Mucosa of rectum (tissue), 2 donors: ENCODE measurements around the gene IP6K2.

Experiments
- H3K27ac ChIP-seq, 2 donors: one replicate each; pipeline ENCODE4 v1.7.0; 2013; ENCODE audit warnings: inconsistent platforms in 2 of 2, low read depth in 2 of 2, low read length in 2 of 2
- H3K27me3 ChIP-seq, 2 donors: one replicate each; pipeline ENCODE4 v1.7.0; 2013; ENCODE audit warnings: low read length in 2 of 2; ENCODE audit not compliant: control insufficient read depth in 2 of 2, insufficient read depth in 2 of 2
- H3K36me3 ChIP-seq, 2 donors: one replicate each; pipeline ENCODE4 v1.7.0; 2013; ENCODE audit warnings: low read length in 2 of 2; ENCODE audit not compliant: control insufficient read depth in 2 of 2, insufficient read depth in 2 of 2
- H3K4me1 ChIP-seq, 2 donors: one replicate each; pipeline ENCODE4 v1.7.0; 2013; ENCODE audit warnings: low read length in 2 of 2, mild to moderate bottlenecking in 1 of 2; ENCODE audit not compliant: control insufficient read depth in 2 of 2, insufficient read depth in 2 of 2
- H3K4me3 ChIP-seq, 2 donors: one replicate each; pipeline ENCODE4 v1.7.0; 2013; ENCODE audit warnings: low read length in 2 of 2
- H3K9ac ChIP-seq, 2 donors: one replicate each; pipeline ENCODE4 v1.7.0; 2013; ENCODE audit warnings: low read length in 2 of 2, low read depth in 1 of 2, mild to moderate bottlenecking in 1 of 2
- H3K9me3 ChIP-seq, 2 donors: one replicate each; pipeline ENCODE4 v1.7.0; 2013; ENCODE audit warnings: low read length in 2 of 2; ENCODE audit not compliant: control insufficient read depth in 2 of 2
- donor health status: healthy.
- donor health status: Normal muscosa, but diverticular disease.

IP6K2 gene

GRCh38 chr3:48692551-48692950, 24.5 kb downstream of the IP6K2 start:
- Histone ChIP-seq H3K27me3 (no peaks in the 10 kb centered on the region), H3K4me1 (peaks cover 4 to 13% of the 10 kb centered on the region in 2 donors), H3K27ac (no peak overlapping the region), H3K36me3 (peaks cover 71 to 81% of the 10 kb centered on the region in 2 donors), H3K9me3 (no peaks in the 10 kb centered on the region), H3K4me3 (no peak overlapping the region), H3K9ac (no peak overlapping the region)

GRCh38 chr3:48690846-48691458, 26.1 kb downstream of the IP6K2 start:
- H3K9me3 ChIP-seq = no peaks in the 10 kb centered on the region
- peaks cover 4 to 20% of the 10 kb centered on the region in 2 donors for H3K4me1 ChIP-seq
- no peaks in the 10 kb centered on the region for H3K27me3 ChIP-seq
- no peak overlapping the region for H3K27ac ChIP-seq
- H3K4me3 ChIP-seq = no peak overlapping the region
- peaks cover 70 to 79% of the 10 kb centered on the region in 2 donors for H3K36me3 ChIP-seq
- H3K9ac ChIP-seq = no peak overlapping the region

- peaks cover 6 to 19% of the 10 kb centered on the region in 2 donors for H3K4me1 ChIP-seq
- H3K27ac ChIP-seq = no peak overlapping the region
- H3K9me3 ChIP-seq = no peaks in the 10 kb centered on the region
- no peak overlapping the region for H3K4me3 ChIP-seq
- H3K9ac ChIP-seq = no peak overlapping the region
- H3K27me3 ChIP-seq = no peaks in the 10 kb centered on the region
- peaks cover 60 to 69% of the 10 kb centered on the region in 2 donors for H3K36me3 ChIP-seq
Measured at GRCh38 chr3:48689384-48689783, 27.6 kb downstream of the IP6K2 start.

- Histone ChIP-seq H3K27me3 (no peaks in the 10 kb centered on the region), H3K27ac (no peak overlapping the region), H3K9ac (no peak overlapping the region), H3K9me3 (no peaks in the 10 kb centered on the region), H3K36me3 (peaks cover 54 to 62% of the 10 kb centered on the region in 2 donors), H3K4me3 (no peak overlapping the region), H3K4me1 (peaks cover 13 to 26% of the 10 kb centered on the region in 2 donors)
Measured at GRCh38 chr3:48688737-48689075, 28.3 kb downstream of the IP6K2 start.

- peaks cover 49 to 57% of the 10 kb centered on the region in 2 donors for H3K36me3 ChIP-seq
Measured at GRCh38 chr3:48688032-48688736, 28.8 kb downstream of the IP6K2 start.

GRCh38 chr3:48687220-48687678, 29.8 kb downstream of the IP6K2 start:
- Histone ChIP-seq H3K9me3 (no peaks in the 10 kb centered on the region), H3K27ac (no peak overlapping the region), H3K9ac (no peak overlapping the region), H3K27me3 (no peaks in the 10 kb centered on the region), H3K4me1 (peaks cover 14 to 32% of the 10 kb centered on the region in 2 donors), H3K4me3 (no peak overlapping the region), H3K36me3 (peaks cover 41 to 54% of the 10 kb centered on the region in 2 donors)

More at GRCh38 chr3:48688032-48688736, 28.8 kb downstream of the IP6K2 start:
- H3K4me1 ChIP-seq = peaks cover 14 to 31% of the 10 kb centered on the region in 2 donors
- H3K27ac ChIP-seq = no peak overlapping the region
- H3K9ac ChIP-seq = no peak overlapping the region
- H3K9me3 ChIP-seq = no peaks in the 10 kb centered on the region
- no peaks in the 10 kb centered on the region for H3K27me3 ChIP-seq
- H3K4me3 ChIP-seq = no peak overlapping the region

- H3K9me3 ChIP-seq = no peaks in the 10 kb centered on the region
- peak overlapping the region in 1 of 2 donors; percentile 90 for H3K9ac ChIP-seq
- peaks cover 14 to 32% of the 10 kb centered on the region in 2 donors for H3K4me1 ChIP-seq
- H3K4me3 ChIP-seq = peak overlapping the region in 1 of 2 donors; percentile 97
- no peaks in the 10 kb centered on the region for H3K27me3 ChIP-seq
- no peak overlapping the region for H3K27ac ChIP-seq
- H3K36me3 ChIP-seq = peaks cover 46 to 53% of the 10 kb centered on the region in 2 donors
Measured at GRCh38 chr3:48686538-48687219, 30.3 kb downstream of the IP6K2 start.

- peaks cover 14 to 32% of the 10 kb centered on the region in 2 donors for H3K4me1 ChIP-seq
- H3K36me3 ChIP-seq = peaks cover 48 to 52% of the 10 kb centered on the region in 2 donors
- no peaks in the 10 kb centered on the region for H3K9me3 ChIP-seq
- H3K27me3 ChIP-seq = no peaks in the 10 kb centered on the region
- peak within 1 kb of the TSS; percentile 76 to 90 for H3K9ac ChIP-seq
- peak within 1 kb of the TSS; percentile 86 to 97 for H3K4me3 ChIP-seq
- H3K27ac ChIP-seq = peak within 1 kb of the TSS; percentile 92
Measured at GRCh38 chr3:48685603-48686511, 31.2 kb downstream of the IP6K2 start, which contains the start of gene NCKIPSD. Gene NCKIPSD (minus strand): TSS chr3:48685915. CDS start chr3:48685807, 108 bp downstream.

- Histone ChIP-seq H3K9ac (peak overlapping the region; percentile 76 to 90), H3K4me3 (peak overlapping the region; percentile 86 to 97), H3K27me3 (no peaks in the 10 kb centered on the region), H3K4me1 (peaks cover 14 to 32% of the 10 kb centered on the region in 2 donors), H3K9me3 (no peaks in the 10 kb centered on the region), H3K36me3 (peaks cover 48 to 54% of the 10 kb centered on the region in 2 donors), H3K27ac (peak overlapping the region; percentile 92)
Measured at GRCh38 chr3:48685293-48685602, 31.8 kb downstream of the IP6K2 start.
